Measurements from ENCODE around the gene FAM114A1.
"Not testable (repeated sequence)": the region's sequence is repeated elsewhere in the genome, so short reads cannot be mapped to it uniquely, and the experiment has no call there.

Gene FAM114A1

GRCh38 chr4:38904682-38905081 lies 37.1 kb downstream of the FAM114A1 start:
- DNase-seq, result no peak

- no peak for DNase-seq
Measured at GRCh38 chr4:38905652-38906385, 38.2 kb downstream of the FAM114A1 start.

- no peak for DNase-seq
Measured at GRCh38 chr4:38907696-38908270, 40.2 kb downstream of the FAM114A1 start.

- no peak for DNase-seq
Measured at GRCh38 chr4:38909015-38909414, 41.4 kb downstream of the FAM114A1 start.

- DNase-seq, result no peak
Measured at GRCh38 chr4:38911257-38911656, 43.7 kb downstream of the FAM114A1 start.

- DNase-seq, result no peak
Measured at GRCh38 chr4:38914854-38915253, 47.2 kb downstream of the FAM114A1 start.

GRCh38 chr4:38916267-38916666 lies 48.7 kb downstream of the FAM114A1 start:
- DNase-seq, result not testable (repeated sequence)

- no peak for DNase-seq
Measured at GRCh38 chr4:38917481-38918025, 49.9 kb downstream of the FAM114A1 start.

- DNase-seq, result no peak
Measured at GRCh38 chr4:38919494-38919893, 51.9 kb downstream of the FAM114A1 start.

- DNase-seq, result no peak
Measured at GRCh38 chr4:38920186-38920585, 52.6 kb downstream of the FAM114A1 start.

GRCh38 chr4:38920677-38921076 lies 53.1 kb downstream of the FAM114A1 start:
- DNase-seq, result no peak

GRCh38 chr4:38921151-38921550 lies 53.5 kb downstream of the FAM114A1 start:
- no peak for DNase-seq

- no peak for DNase-seq
Measured at GRCh38 chr4:38923746-38924145, 56.1 kb downstream of the FAM114A1 start.

GRCh38 chr4:38924353-38924752 lies 56.7 kb downstream of the FAM114A1 start:
- no peak for DNase-seq

- no peak for DNase-seq
Measured at GRCh38 chr4:38925492-38926413, 58.1 kb downstream of the FAM114A1 start.

- no peak for DNase-seq
Measured at GRCh38 chr4:38926896-38927295, 59.3 kb downstream of the FAM114A1 start.

- no peak for DNase-seq
Measured at GRCh38 chr4:38928568-38928967, 61.0 kb downstream of the FAM114A1 start.

GRCh38 chr4:38928974-38929373 lies 61.4 kb downstream of the FAM114A1 start:
- DNase-seq, result no peak

GRCh38 chr4:38930204-38930603 lies 62.6 kb downstream of the FAM114A1 start:
- no peak for DNase-seq

- DNase-seq, result no peak
Measured at GRCh38 chr4:38930707-38931106, 63.1 kb downstream of the FAM114A1 start.

GRCh38 chr4:38931125-38931524 lies 63.5 kb downstream of the FAM114A1 start:
- no peak for DNase-seq

- DNase-seq, result no peak
Measured at GRCh38 chr4:38935391-38936073, 67.9 kb downstream of the FAM114A1 start.

- DNase-seq, result no peak
Measured at GRCh38 chr4:38939165-38939564, 71.6 kb downstream of the FAM114A1 start.
